K562 (cell line): ENCODE results near the gene RAB4B. TPM values are rescaled to one million over a fixed set of nuclear protein-coding genes. Genes with fewer than 3 reads are reported as not detected.

Experiments used
- BHLHE40 ChIP-seq: IDR thresholded peaks from 2 replicates; pipeline ENCODE4 v1.6.1; 2011; ENCODE audit warnings: low read length, improper control_type of control experiment
- CXXC5 ChIP-seq: fragments of 250-450 bp; sonication (Bioruptor Pico); IDR thresholded peaks from 2 replicates; pipeline ENCODE4 v1.8.0; 2022; ENCODE audit warnings: inconsistent platforms, mild to moderate bottlenecking, moderate library complexity
- GATA2 ChIP-seq: sonication (generic); formaldehyde crosslinking; IDR thresholded peaks from 2 replicates; pipeline ENCODE4 v1.4.0; 2020; ENCODE audit warnings: mild to moderate bottlenecking, missing genetic modification reagents
- HNRNPLL ChIP-seq: fragments of 200-400 bp; formaldehyde crosslinking; IDR thresholded peaks from 2 replicates; pipeline ENCODE4 v1.6.1; 2017; ENCODE audit warnings: low read length, low read depth, mild to moderate bottlenecking; ENCODE audit not compliant: poor library complexity, severe bottlenecking
- MGA ChIP-seq: fragments of 450-650 bp; IDR thresholded peaks from 2 replicates; pipeline ENCODE4 v1.6.1; 2016; ENCODE audit warnings: mild to moderate bottlenecking, moderate library complexity
- RBFOX2 ChIP-seq: fragments of 200-400 bp; formaldehyde crosslinking; IDR thresholded peaks from 2 replicates; pipeline ENCODE4 v1.6.1; 2017; ENCODE audit warnings: low read depth, mild to moderate bottlenecking, low read length, moderate library complexity
- RBM15 ChIP-seq: fragments of 200-400 bp; formaldehyde crosslinking; IDR thresholded peaks from 2 replicates; pipeline ENCODE4 v1.6.1; 2018; ENCODE audit warnings: mild to moderate bottlenecking, low read length, moderate library complexity; ENCODE audit not compliant: insufficient read depth
- SETDB1 ChIP-seq: IDR thresholded peaks from one replicate; pipeline ENCODE4 v1.6.1; 2012; ENCODE audit warnings: low read length, control low read depth, inconsistent platforms
- TBL1XR1 ChIP-seq, 2 experiments: IDR thresholded peaks; 2 replicates each; pipeline ENCODE4 v1.6.1; 2012; ENCODE audit warnings: improper control_type of control experiment in 2 of 2, low read length in 2 of 2, mild to moderate bottlenecking in 1 of 2
- ZFP1 ChIP-seq: fragments of 450-650 bp; formaldehyde crosslinking; IDR thresholded peaks from 2 replicates; pipeline ENCODE4 v1.4.0; 2020; ENCODE audit warnings: mild to moderate bottlenecking, mixed read lengths
- ZMIZ1 ChIP-seq, 2 experiments: fragments of 150-350 bp in 1 of 2; IDR thresholded peaks; 2 replicates each; pipeline ENCODE4 v1.6.1; 2012 to 2016; ENCODE audit warnings: low read depth in 2 of 2, low read length in 2 of 2, mild to moderate bottlenecking in 1 of 2, moderate library complexity in 1 of 2
- polyA plus RNA-seq, 8 experiments: library from polyadenylated mRNA; depleted of rRNA in 4 of 8; stranded (reverse) in 5 of 8; unstranded in 3 of 8; fragments of >200 nt; fragmentation: Nextera tagmentation in 2 of 8; fragmentation: Illumina TruSeq in 1 of 8; extraction: Ambion mirVana in 2 of 8; extraction: Trizol in 1 of 8; gene quantifications; 2 replicates each; pipeline versions ENCODE4 v1.2.1 to v1.2.3, GENCODE V29; 2011 to 2014; ENCODE audit warnings: inconsistent platforms in 1 of 8, missing spikeins in 1 of 8
- total RNA-seq, 7 experiments: library from RNA; depleted of rRNA in 6 of 7; stranded (reverse); fragments of >200 nt in 6 of 7; fragmentation: Illumina TruSeq in 2 of 7; extraction: Trizol in 2 of 7; gene quantifications; 2 replicates each; pipeline versions ENCODE4 v1.2.1 to v1.2.3, GENCODE V29; 2011 to 2021; ENCODE audit warnings: low replicate concordance in 1 of 7

RAB4B gene
- total and polyA plus RNA-seq, 9 of the 15 experiments (the other 6 are each of a cell fraction or from before 2014, with no cell fraction given) = 0.28 to 20.4 (median 9.0) TPM

- no peak for TF ChIP-seq RBM15
- no peak; the same call in 1 of the 2 replicates for TF ChIP-seq CXXC5 (CRISPR knock-in tag)
- peak; percentile 92 for TF ChIP-seq RBFOX2
- peak; percentile 78 for TF ChIP-seq HNRNPLL
- no peak for TF ChIP-seq GATA2 (CRISPR knock-in tag)
- peak; percentile 88 for TF ChIP-seq MGA
- TF ChIP-seq BHLHE40 = peak; percentile 68; the same call in 1 of the 2 replicates
- 0 out of 4 replicates have a peak, but pooled peaks of 1 of the 2 experiments have one; percentile 8 for TF ChIP-seq TBL1XR1 (IDR thresholded peaks at IDR 0.05; ENCODE audit: low read length in 2 of 2)
- no peak for TF ChIP-seq ZFP1 (CRISPR knock-in tag)
- TF ChIP-seq ZMIZ1 (IDR thresholded peaks at IDR 0.05; ENCODE audit: low read depth in 2 of 2, low read length in 2 of 2) = no peak
- TF ChIP-seq SETDB1 = no peak
These were observed 27.0 kb upstream of the RAB4B start, which contains the start of gene SNRPA (continued) for GRCh38 chr19:40750874-40751537.
